Immature natural killer cell (primary cell): ENCODE measurements around the gene CCDC12. TPM values are rescaled to one million over a fixed set of nuclear protein-coding genes. Genes with fewer than 3 reads are reported as not detected.
A peak's percentile ranks its signal among the peaks of the same experiment; 100 is the strongest.

Experiments
- DNase-seq, 3 donors: peaks; one replicate each; pipeline ENCODE4 v3.0.0; 2022; ENCODE audit warnings: mixed read lengths in 1 of 3
- H3K27ac Mint-ChIP-seq, 6 donors: one replicate each; pipeline ENCODE4 v1.8.0; 2020; ENCODE audit warnings: mixed read lengths in 6 of 6, mild to moderate bottlenecking in 5 of 6, inconsistent platforms in 4 of 6, moderate library complexity in 3 of 6
- H3K27me3 Mint-ChIP-seq, 3 donors: one replicate each; pipeline ENCODE4 v1.8.0; 2020 to 2021; ENCODE audit warnings: low read depth in 3 of 3, mild to moderate bottlenecking in 3 of 3, mixed read lengths in 3 of 3, moderate library complexity in 3 of 3, inconsistent platforms in 1 of 3
- H3K36me3 Mint-ChIP-seq, 3 donors: one replicate each; pipeline ENCODE4 v1.8.0; 2020; ENCODE audit warnings: mixed read lengths in 3 of 3, inconsistent platforms in 2 of 3, mild to moderate bottlenecking in 2 of 3
- H3K4me1 Mint-ChIP-seq, 2 donors: one replicate each; pipeline ENCODE4 v1.8.0; 2020; ENCODE audit warnings: inconsistent platforms in 2 of 2, mild to moderate bottlenecking in 2 of 2, mixed read lengths in 2 of 2, moderate library complexity in 1 of 2
- H3K4me3 Mint-ChIP-seq, 5 donors: one replicate each; pipeline ENCODE4 v1.8.0; 2020; ENCODE audit warnings: mild to moderate bottlenecking in 5 of 5, mixed read lengths in 5 of 5, inconsistent platforms in 3 of 5, moderate library complexity in 3 of 5
- H3K9me3 Mint-ChIP-seq, 6 donors: one replicate each; pipeline ENCODE4 v1.8.0; 2020; ENCODE audit warnings: mild to moderate bottlenecking in 6 of 6, mixed read lengths in 6 of 6, inconsistent platforms in 4 of 6, moderate library complexity in 3 of 6
- polyA plus RNA-seq, 3 donors: library from polyadenylated mRNA; unstranded; fragments of 300-500 nt; fragmentation: Illumina TruSeq; gene quantifications; one replicate each; pipeline ENCODE4 v1.2.3, GENCODE V29; 2021

Gene CCDC12
- polyA plus RNA-seq, 3 donors from 2014 or later, result 114 to 174 (median 129) TPM

DNA sequence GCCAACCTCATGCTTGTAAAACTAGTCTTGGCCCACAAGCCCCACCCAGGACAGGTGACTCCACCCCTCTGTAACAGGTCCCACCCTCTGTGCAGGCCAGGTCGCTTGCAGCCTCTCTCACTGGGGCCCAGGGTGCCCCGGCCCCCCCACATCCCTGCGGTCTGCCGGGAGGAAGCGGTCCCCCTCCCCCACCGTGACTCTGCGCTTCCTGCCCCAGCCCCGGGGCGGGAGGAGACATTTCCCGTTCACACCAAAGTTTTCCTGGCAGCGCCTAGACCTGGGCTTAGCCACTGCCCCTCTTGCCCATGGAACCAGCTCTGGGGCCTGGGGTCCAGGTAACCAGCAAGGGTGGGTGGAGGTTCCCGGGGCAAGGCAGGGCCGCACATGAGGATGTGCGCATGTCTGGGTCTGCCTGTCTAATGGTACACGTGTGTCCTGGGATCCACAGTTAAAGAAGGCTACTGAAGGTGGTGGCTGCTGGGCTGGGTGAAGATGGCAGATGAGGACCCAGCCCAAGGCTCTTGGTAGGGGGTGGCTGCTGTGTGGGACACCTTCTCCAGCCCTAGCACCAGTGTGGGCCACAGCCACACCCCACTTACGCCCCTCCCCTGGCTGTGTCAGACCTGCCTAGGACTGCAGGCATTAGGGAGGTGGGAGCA is 11.3 kb upstream of the CCDC12 start:
- H3K4me3 Mint-ChIP-seq, result peak overlapping the region; percentile 78 to 84 (median 82)
- H3K36me3 Mint-ChIP-seq, result peaks cover 5 to 21% (median 9%) of the 10 kb centered on the region in 3 donors
- peaks cover 79% of the 10 kb centered on the region in 2 donors for H3K4me1 Mint-ChIP-seq
- H3K27me3 Mint-ChIP-seq, result peaks cover 6 to 10% (median 9%) of the 10 kb centered on the region in 3 donors
- peak overlapping the region; percentile 87 to 95 (median 94) for H3K27ac Mint-ChIP-seq
- no peaks in the 10 kb centered on the region for H3K9me3 Mint-ChIP-seq
- DNase-seq, result peak; percentile 90

DNA sequence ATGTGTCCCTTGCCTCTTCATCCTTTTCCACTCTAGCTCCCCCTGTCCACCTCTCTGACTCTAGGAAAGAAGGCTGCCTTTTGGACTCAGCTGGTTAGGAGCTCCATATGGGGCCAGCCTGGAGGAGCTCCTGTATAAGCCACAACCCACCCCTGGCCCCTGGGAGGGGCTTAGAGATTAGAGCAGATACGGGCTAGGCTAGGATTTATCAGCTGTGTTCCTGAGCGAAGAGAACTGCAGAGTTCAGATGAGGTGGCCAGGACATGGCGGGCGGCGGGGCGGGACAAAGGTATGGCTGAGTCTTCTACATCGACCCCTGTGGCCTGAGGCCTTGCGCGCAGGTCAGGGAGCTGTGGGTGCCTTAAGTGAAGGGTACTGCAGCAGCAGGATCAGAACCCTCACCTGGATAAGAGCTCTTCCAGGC is 10.8 kb upstream of the CCDC12 start:
- Mint-ChIP-seq H3K27ac (peak overlapping the region; percentile 87 to 95 (median 94)), H3K4me3 (peak overlapping the region; percentile 78 to 84 (median 82)), H3K27me3 (peaks cover 6 to 10% (median 9%) of the 10 kb centered on the region in 3 donors), H3K36me3 (peaks cover 5 to 21% (median 12%) of the 10 kb centered on the region in 3 donors), H3K4me1 (peaks cover 84% of the 10 kb centered on the region in 2 donors), H3K9me3 (no peaks in the 10 kb centered on the region)
- DNase-seq, result no peak

DNA sequence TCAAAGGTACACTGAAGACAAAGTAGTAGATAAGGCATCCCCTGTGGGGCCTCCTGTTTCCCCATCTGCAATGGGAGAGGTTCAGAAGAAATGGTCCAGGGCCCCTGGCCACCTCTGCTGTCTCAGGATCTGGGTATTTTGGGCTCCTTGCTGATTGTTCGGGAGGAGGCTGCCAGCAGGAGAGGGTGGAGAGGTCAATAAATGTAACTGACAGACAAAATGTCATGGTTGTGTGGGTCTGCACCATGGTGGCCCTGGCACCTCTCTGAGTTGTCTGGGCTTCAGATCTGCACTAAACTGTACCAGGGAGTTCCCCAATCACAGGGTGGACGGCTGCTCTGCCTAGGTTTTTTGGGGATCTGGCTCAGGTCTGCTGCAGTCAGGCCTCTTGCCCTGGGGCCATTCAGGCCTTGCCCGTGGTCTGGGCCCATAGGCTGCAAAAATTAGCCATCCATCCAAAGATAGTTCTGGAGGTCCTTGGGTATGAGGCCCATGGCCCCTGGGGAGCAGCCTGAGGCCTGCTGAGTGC is 10.3 kb upstream of the CCDC12 start:
- Mint-ChIP-seq H3K4me1 (peaks cover 88 to 89% of the 10 kb centered on the region in 2 donors), H3K27me3 (peaks cover 6 to 10% (median 9%) of the 10 kb centered on the region in 3 donors), H3K27ac (peak overlapping the region; percentile 87 to 95 (median 94)), H3K36me3 (peaks cover 5 to 21% (median 12%) of the 10 kb centered on the region in 3 donors), H3K9me3 (no peaks in the 10 kb centered on the region), H3K4me3 (peak overlapping the region; percentile 78 to 84 (median 82))
- no peak for DNase-seq

DNA sequence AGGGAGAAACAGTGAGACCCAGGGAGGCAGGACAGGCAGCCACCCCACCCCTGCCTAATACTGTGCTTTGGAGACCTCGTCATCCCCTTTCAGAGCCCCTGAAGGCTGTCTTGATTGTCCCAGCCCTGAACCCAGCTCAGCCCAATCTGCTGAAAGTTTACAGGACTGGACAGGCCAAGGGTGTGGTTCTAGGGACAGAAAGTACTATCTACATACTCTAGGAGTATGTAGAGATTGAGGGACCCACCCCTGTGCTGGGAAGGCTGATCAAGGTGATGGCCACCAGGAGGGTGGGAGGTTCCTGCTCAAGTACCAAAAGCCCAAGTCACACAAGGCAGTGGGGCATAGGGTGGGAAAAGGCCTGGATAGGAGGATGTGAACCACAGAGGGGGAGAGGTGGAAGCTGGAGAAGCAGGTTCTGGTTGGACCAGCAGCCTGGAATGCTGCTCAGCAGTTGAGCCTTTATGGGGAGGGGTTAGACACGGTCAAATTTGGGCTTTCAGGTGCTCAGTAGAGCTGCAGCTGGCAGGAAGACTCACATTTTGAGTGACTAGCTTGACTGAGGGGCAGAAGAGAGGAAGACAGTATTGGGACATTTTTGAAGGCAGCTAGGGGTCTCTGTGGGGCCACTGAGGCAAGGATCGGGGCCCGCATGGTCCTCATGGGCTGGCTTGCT is 9.6 kb upstream of the CCDC12 start:
- no peaks in the 10 kb centered on the region for H3K9me3 Mint-ChIP-seq
- no peak for DNase-seq
- peak overlapping the region; percentile 87 to 95 (median 94) for H3K27ac Mint-ChIP-seq
- peaks cover 5 to 19% (median 12%) of the 10 kb centered on the region in 3 donors for H3K36me3 Mint-ChIP-seq
- peaks cover 6 to 10% (median 9%) of the 10 kb centered on the region in 3 donors for H3K27me3 Mint-ChIP-seq
- peaks cover 93 to 96% of the 10 kb centered on the region in 2 donors for H3K4me1 Mint-ChIP-seq
- peak overlapping the region; percentile 78 to 84 (median 82) for H3K4me3 Mint-ChIP-seq

DNA sequence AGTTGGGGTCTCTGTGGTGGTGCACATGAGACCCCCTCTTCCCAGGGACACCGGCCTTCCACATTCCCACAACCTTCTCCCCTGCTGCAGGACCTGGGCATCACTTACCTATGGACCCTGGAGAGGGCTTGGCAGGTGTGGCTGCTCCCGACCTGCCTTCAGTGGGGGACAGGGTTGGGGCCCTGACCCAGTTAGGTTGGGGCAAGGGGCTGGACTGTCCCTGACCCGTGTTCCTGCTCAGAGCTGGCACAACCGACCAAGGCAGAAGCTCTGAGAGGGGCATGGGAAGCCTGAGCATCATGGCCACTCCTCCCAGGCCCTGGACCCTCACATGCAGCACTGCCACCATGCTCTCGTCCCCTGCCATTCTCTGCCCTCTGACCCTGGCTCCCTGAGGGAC is 9.0 kb upstream of the CCDC12 start:
- DNase-seq, result no peak
- Mint-ChIP-seq H3K27me3 (peaks cover 6 to 11% (median 9%) of the 10 kb centered on the region in 3 donors), H3K9me3 (no peaks in the 10 kb centered on the region), H3K27ac (peak overlapping the region; percentile 87 to 95 (median 94)), H3K4me3 (peak overlapping the region in 3 of 5 donors; percentile 17 to 84 (median 82)), H3K4me1 (peaks cover 97 to 100% of the 10 kb centered on the region in 2 donors), H3K36me3 (peaks cover 4 to 16% (median 12%) of the 10 kb centered on the region in 3 donors)

DNA sequence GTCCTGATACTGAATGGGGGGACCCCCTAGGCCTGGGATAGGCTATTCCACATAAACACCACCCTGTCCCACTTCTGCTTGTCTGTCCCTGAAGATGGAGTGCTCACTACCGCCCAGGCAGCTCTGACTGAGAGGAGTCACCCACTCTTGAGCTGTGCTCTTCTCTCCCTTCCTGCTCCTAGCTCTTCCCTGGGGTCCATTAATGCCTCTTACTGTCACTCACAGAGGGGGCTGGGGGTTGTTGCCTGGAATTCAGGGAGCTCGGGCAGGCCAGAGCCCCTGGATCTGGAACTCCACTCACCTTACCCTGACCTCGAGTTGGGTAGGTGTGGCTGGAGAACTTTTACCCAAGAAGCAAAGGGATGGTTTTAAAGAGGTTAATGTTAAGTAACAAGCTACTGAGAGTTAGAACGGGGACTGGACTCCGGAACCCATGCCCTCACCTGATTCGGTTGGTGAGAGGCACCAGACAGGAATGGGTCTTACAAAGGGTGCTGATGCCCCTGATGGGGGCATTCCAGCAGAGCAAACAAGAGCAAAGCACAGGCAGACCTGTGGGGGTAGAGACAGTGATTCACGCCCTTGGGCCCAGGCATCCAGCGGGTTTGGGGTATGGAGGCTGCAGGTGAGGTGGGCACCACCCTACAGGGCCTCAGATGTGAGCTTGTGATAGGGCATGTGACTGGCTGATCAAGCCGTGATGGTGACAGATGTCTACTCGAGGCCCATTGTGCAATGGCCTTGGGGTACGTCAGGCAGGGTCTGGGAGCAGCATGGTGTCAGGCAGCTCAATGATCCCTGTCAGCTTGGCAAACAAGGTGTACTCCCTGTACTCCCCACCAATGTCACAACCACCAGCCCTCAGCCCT is 8.3 kb upstream of the CCDC12 start:
- Mint-ChIP-seq H3K27me3 (peaks cover 6 to 11% (median 9%) of the 10 kb centered on the region in 3 donors), H3K4me3 (peak overlapping the region; percentile 21 to 60 (median 29)), H3K9me3 (no peaks in the 10 kb centered on the region), H3K27ac (peak overlapping the region; percentile 78 to 95 (median 88)), H3K36me3 (peaks cover 0 to 12% (median 9%) of the 10 kb centered on the region in 3 donors), H3K4me1 (peaks cover 94% of the 10 kb centered on the region in 2 donors)
- no peak for DNase-seq

DNA sequence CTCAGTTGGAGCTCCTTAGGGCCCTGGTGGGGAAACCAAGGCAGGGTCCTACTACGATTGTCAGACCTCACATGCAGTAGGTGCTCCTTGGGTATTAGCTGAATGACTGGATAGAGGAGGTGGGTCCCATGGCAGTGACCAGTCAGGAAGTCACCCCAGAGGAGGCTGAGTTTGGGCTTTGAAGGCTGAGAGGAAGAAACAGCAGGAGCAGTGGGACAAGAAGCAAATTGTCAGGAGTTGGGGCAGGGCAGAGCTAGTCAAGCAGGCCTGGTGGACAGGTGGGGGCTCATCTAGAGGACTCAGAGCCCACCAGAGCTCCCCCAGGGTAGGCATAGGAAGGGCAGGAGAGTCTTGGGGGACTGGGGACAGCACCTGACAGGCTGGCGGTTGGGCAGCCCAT is 6.0 kb upstream of the CCDC12 start:
- H3K27me3 Mint-ChIP-seq, result peaks cover 0 to 7% (median 3%) of the 10 kb centered on the region in 3 donors
- peaks cover 84 to 85% of the 10 kb centered on the region in 2 donors for H3K4me1 Mint-ChIP-seq
- peak overlapping the region; percentile 82 to 95 (median 90) for H3K27ac Mint-ChIP-seq
- H3K9me3 Mint-ChIP-seq, result no peaks in the 10 kb centered on the region
- peak overlapping the region; percentile 56 to 76 (median 67) for H3K4me3 Mint-ChIP-seq
- DNase-seq, result no peak
- H3K36me3 Mint-ChIP-seq, result peaks cover 0 to 12% (median 5%) of the 10 kb centered on the region in 3 donors

DNA sequence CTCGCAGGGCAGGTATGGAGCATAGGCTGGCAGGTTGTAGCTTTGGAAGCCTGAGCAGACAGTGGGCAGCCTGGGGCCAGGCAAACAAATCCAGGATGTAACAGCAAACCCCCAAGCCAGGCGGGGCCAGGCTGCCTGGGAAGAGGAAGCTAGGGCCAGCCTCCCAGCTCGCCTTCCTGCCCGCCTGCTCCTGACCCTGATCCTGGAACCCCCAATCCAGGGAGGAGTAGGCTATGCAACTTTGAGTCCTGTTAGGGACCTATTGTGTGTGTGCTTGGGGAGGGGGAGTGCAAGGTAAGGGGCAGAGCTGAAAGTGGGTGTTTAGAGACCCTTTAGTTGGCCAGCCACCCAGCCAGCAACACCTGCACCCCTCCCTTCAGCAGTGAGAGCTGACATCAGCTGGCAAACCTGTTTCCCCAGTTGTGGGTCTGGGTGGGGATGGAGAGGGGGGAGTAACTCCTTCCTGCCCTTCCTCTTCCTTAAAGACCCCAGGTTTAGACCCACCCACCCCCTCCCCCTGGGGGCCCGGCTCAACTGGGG is 5.5 kb upstream of the CCDC12 start:
- no peaks in the 10 kb centered on the region for H3K9me3 Mint-ChIP-seq
- H3K27ac Mint-ChIP-seq, result peak overlapping the region; percentile 78 to 93 (median 86)
- DNase-seq, result no peak
- peaks cover 0 to 7% (median 2%) of the 10 kb centered on the region in 3 donors for H3K27me3 Mint-ChIP-seq
- peaks cover 83 to 85% of the 10 kb centered on the region in 2 donors for H3K4me1 Mint-ChIP-seq
- H3K4me3 Mint-ChIP-seq, result peak overlapping the region; percentile 89 to 93 (median 92)
- H3K36me3 Mint-ChIP-seq, result peaks cover 0 to 12% (median 5%) of the 10 kb centered on the region in 3 donors

DNA sequence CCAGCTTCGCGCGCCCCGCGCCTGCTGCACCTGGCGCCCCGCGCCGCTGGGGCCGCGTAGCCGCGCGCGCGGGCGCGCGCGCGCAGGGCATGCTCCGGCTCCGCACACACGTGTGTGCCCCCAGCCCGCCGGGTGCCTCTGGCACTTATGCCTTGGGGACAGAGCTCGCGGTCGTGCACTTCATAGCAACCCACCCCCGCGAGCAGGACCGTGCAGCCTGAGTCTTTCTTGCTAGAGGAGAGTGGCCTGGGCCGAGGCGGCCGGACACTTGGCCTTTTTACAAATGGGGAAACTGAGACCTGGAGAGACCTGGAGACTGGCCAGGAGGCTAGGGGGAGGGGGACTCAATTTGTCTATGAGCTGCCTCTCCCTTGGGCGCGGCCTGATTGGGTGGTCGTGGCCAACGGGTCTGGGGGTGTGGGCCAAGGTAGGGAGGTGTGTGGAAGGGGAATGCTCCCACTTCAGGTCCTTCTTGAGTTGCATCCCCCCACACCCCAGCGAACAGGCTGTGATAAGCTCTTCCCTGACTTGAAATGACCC is 3.5 kb upstream of the CCDC12 start:
- peak overlapping the region; percentile 83 to 96 (median 92) for H3K27ac Mint-ChIP-seq
- DNase-seq, result no peak
- H3K9me3 Mint-ChIP-seq, result no peaks in the 10 kb centered on the region
- H3K4me1 Mint-ChIP-seq, result peaks cover 77 to 80% of the 10 kb centered on the region in 2 donors
- H3K27me3 Mint-ChIP-seq, result peaks cover 6 to 15% (median 7%) of the 10 kb centered on the region in 3 donors
- peak overlapping the region; percentile 89 to 93 (median 92) for H3K4me3 Mint-ChIP-seq
- peaks cover 0 to 11% (median 0%) of the 10 kb centered on the region in 3 donors for H3K36me3 Mint-ChIP-seq

DNA sequence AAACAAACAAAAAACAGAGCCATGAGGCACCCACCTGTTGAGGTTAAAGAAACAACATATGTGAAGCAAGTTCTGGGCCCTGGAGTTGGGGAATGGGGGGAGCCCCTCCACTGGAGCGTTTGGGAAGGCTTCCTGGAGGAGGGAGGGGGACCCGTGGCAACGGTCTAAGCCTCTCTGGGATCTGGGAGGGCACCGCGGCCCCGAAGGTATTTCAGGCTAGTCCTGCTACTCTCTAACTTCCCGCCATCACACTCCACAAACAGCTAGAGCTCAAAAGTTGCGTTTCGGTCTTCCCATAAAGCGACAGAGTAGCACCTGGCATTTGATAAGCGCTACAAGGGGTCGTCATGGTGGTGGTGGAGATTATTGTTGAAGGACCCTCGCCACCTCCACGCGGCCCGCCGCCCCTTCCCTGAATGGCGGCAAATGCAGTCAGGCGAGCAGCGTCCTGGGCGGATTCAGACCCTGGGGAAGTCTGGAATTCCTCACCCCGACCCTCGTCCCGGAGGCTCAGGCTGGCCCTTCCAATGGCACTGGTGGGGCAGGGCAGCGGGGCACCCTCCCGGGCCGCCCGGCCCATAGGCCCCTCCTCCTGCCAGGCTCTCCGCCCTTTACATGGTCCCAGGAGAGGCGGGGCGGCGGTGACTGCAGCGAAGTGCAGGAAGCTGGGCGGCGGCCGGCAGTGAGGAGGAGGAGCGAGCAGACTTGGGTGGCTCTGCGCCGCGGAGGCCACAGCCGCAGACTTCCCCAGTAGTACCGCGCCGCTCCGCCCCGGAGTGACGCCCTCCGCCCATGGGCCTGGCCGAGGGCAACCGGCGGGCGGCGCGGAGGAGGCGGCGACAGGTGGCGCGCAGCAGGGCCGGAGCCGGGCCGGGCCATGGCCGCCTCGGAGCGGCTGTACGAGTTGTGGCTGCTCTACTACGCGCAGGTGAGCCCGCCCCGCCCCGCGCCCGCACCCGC is 2.7 kb upstream of the CCDC12 start, which contains the start of gene NBEAL2:
Gene NBEAL2, plus strand, starts transcription at position 682 of the 960 bp plus-strand sequence. Its CDS starts 196 bp downstream, at position 878.
- Mint-ChIP-seq H3K36me3 (peaks cover 0 to 3% (median 0%) of the 10 kb centered on the region in 3 donors), H3K27me3 (peaks cover 5 to 15% (median 6%) of the 10 kb centered on the region in 3 donors), H3K4me1 (peaks cover 77 to 80% of the 10 kb centered on the region in 2 donors), H3K9me3 (no peaks in the 10 kb centered on the region), H3K27ac (peak within 1 kb of the TSS; percentile 92 to 96 (median 94)), H3K4me3 (peak within 1 kb of the TSS; percentile 89 to 93 (median 92))
- DNase-seq, result peak; percentile 95 to 97 (median 97)

DNA sequence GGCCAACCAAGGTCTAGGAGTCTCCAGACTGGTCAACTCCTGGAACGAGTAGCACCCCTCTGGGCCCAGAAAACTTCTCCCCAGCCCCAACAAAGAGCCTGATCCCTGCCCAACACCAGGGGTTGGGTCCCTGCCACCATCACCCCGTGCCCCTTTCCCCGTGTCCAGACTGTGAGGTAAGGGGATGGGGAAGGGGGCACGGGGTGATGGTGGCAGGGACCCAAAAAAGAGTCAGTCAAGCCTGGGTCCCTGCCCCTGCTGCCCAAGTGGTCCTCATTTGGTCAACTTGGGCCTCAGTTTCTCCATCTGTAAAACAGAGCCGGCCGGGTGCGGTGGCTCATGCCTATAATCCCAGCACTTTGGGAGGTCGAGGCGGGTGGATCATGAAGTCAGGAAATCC is 1.8 kb upstream of the CCDC12 start:
- Mint-ChIP-seq H3K27me3 (peaks cover 5 to 12% (median 6%) of the 10 kb centered on the region in 3 donors), H3K4me3 (peak overlapping the region; percentile 66 to 100 (median 99)), H3K9me3 (no peaks in the 10 kb centered on the region), H3K36me3 (peaks cover 0 to 3% (median 0%) of the 10 kb centered on the region in 3 donors), H3K27ac (peak overlapping the region; percentile 90 to 100 (median 93)), H3K4me1 (peaks cover 76 to 78% of the 10 kb centered on the region in 2 donors)
- no peak for DNase-seq
